HFFc6 (cell line): Measurements from ENCODE around the gene C16orf92. TPM values are rescaled to one million over a fixed set of nuclear protein-coding genes. Genes with fewer than 3 reads are reported as not detected.
"Not testable (repeated sequence)": the region's sequence is repeated elsewhere in the genome, so short reads cannot be mapped to it uniquely, and the experiment has no call there.

Source experiments
- DNase-seq: peaks from one replicate; pipeline ENCODE4 v3.0.0-alpha.2; 2018
- H3K27ac Mint-ChIP-seq: 2 replicates; pipeline ENCODE4 v1.8.0; 2020; ENCODE audit warnings: mild to moderate bottlenecking, mixed read lengths
- H3K27me3 Mint-ChIP-seq: 2 replicates; pipeline ENCODE4 v1.8.0; 2021; ENCODE audit warnings: mild to moderate bottlenecking, moderate library complexity, mixed read lengths; ENCODE audit not compliant: insufficient read depth
- H3K36me3 Mint-ChIP-seq: 2 replicates; pipeline ENCODE4 v1.8.0; 2021; ENCODE audit warnings: low read depth, mixed read lengths
- H3K4me1 Mint-ChIP-seq: 2 replicates; pipeline ENCODE4 v1.8.0; 2020; ENCODE audit warnings: low read depth, mixed read lengths
- H3K4me3 Mint-ChIP-seq: 2 replicates; pipeline ENCODE4 v1.8.0; 2020; ENCODE audit warnings: mild to moderate bottlenecking, moderate library complexity, mixed read lengths
- H3K9me3 Mint-ChIP-seq: 2 replicates; pipeline ENCODE4 v1.8.0; 2020; ENCODE audit warnings: mild to moderate bottlenecking, mixed read lengths
- total RNA-seq, 6 experiments: library from RNA; stranded (reverse); fragmentation: NEBNext Ultra II Directional; extraction: Animal tissue kit (Norgen Biotek cat#: 25700); gene quantifications; 2 replicates in 1 of 6; 3 replicates in 5 of 6; pipeline ENCODE4 v1.2.3, GENCODE V29; 2021
- TF ChIP-seq, protein P1 (sequence below): fragments of 200-600 bp; sonication (generic); IDR thresholded peaks from 2 replicates; pipeline ENCODE4 v1.5.0; 2021; ENCODE audit warnings: antibody characterized with exemption, mild to moderate bottlenecking

C16orf92 gene
- total RNA-seq, 6 experiments from 2014 or later, result not detected

DNA sequence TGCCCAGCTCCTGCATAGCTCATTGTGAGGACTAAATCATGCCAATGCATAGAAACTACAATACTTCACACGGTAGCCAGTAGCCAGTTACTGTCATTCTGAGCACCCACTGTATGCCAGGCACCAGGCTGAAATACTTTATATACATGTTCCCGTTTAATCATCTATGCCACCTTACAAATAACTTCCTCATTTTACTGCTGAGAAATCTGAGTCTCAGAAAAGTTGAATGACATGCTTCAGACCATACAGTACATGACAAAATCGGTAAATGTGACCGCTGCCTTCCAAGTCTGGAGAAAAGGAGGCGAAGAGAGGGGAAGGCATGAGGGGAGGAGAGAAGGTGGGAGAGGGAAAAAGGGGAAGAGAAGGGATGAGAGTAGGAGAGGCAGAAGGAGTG is 17.2 kb downstream of the C16orf92 start:
- peaks cover 17% of the 10 kb centered on the region for H3K27me3 Mint-ChIP-seq
- no peak for DNase-seq
- no peak overlapping the region for H3K4me3 Mint-ChIP-seq
- TF ChIP-seq, protein P1, sequence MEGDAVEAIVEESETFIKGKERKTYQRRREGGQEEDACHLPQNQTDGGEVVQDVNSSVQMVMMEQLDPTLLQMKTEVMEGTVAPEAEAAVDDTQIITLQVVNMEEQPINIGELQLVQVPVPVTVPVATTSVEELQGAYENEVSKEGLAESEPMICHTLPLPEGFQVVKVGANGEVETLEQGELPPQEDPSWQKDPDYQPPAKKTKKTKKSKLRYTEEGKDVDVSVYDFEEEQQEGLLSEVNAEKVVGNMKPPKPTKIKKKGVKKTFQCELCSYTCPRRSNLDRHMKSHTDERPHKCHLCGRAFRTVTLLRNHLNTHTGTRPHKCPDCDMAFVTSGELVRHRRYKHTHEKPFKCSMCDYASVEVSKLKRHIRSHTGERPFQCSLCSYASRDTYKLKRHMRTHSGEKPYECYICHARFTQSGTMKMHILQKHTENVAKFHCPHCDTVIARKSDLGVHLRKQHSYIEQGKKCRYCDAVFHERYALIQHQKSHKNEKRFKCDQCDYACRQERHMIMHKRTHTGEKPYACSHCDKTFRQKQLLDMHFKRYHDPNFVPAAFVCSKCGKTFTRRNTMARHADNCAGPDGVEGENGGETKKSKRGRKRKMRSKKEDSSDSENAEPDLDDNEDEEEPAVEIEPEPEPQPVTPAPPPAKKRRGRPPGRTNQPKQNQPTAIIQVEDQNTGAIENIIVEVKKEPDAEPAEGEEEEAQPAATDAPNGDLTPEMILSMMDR, result no peak
- H3K36me3 Mint-ChIP-seq, result no peaks in the 10 kb centered on the region
- no peaks in the 10 kb centered on the region for H3K9me3 Mint-ChIP-seq
- no peak overlapping the region for H3K27ac Mint-ChIP-seq
- H3K4me1 Mint-ChIP-seq, result no peaks in the 10 kb centered on the region

DNA sequence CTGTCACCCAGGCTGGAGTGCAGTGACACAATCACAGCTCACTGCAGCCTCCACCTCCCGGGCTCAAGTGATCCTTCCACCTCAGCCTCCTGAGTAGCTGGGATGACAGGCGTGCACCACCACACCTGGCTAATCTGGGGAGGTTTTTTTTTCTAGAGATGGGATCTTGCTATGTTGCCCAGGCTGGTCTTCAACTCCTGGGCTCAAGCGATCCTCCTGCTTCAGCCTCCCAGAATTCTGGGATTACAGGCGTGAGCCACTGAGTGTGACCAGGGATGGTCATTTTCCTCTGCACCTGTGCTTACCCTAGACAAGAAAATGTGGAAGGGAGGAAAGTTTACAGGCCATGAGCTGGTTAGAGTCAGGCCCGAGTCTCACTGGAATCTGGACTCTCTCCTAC is 17.7 kb downstream of the C16orf92 start:
- not testable (repeated sequence) for H3K27ac Mint-ChIP-seq, DNase-seq, H3K4me1 Mint-ChIP-seq, H3K4me3 Mint-ChIP-seq, H3K36me3 Mint-ChIP-seq, H3K9me3 Mint-ChIP-seq
- H3K27me3 Mint-ChIP-seq, result peaks cover 12% of the 10 kb centered on the region

DNA sequence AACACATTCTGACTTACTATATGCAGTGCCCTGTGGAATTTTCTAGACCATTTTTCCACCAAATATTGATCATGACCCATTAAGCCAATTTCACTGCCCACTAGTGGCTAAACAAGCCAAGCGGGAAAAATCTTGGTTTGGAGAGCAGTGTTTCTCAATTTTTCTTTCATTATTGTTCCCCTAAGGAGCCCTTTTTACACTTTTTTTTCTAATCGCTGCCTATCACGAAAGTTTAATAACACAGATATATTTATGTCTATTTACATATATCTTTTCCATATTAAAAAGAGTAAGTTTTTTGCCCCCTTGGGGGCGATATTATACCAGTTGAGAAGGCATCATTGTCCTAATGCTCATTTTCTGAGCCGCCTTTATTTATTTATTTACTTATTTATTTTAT is 18.8 kb downstream of the C16orf92 start:
- Mint-ChIP-seq H3K27ac (no peak overlapping the region), H3K4me3 (no peak overlapping the region), H3K4me1 (no peaks in the 10 kb centered on the region), H3K27me3 (peaks cover 10% of the 10 kb centered on the region), H3K9me3 (no peaks in the 10 kb centered on the region), H3K36me3 (no peaks in the 10 kb centered on the region)
- peak; percentile 53 for DNase-seq
- TF ChIP-seq, protein P1, result peak; percentile 83

DNA sequence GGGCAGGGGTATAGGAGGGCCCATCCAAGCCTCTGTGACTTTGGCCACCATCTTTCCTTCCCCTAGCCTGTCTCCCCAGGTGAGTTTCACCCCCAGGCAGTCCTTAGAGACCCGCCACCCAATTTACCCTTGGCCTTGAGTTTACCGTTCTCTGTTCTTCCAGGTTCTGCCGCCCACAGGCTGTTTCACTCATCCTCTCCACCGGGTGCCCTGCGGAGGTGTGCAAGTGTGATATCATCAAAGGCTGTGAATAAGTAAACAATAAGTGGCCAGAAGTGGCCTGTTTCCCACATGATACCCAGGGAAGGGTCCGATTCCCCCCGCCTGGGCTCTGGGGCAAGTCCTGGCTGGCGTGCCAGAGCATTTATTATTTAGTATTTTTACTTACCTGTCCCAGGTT is 23.2 kb downstream of the C16orf92 start:
- Mint-ChIP-seq H3K27me3 (peaks cover 2% of the 10 kb centered on the region; the same call in 1 of the 2 replicates), H3K4me1 (peaks cover 8% of the 10 kb centered on the region), H3K9me3 (no peaks in the 10 kb centered on the region), H3K4me3 (no peak overlapping the region), H3K36me3 (no peaks in the 10 kb centered on the region), H3K27ac (no peak overlapping the region)
- TF ChIP-seq, protein P1, result no peak
- DNase-seq, result no peak

DNA sequence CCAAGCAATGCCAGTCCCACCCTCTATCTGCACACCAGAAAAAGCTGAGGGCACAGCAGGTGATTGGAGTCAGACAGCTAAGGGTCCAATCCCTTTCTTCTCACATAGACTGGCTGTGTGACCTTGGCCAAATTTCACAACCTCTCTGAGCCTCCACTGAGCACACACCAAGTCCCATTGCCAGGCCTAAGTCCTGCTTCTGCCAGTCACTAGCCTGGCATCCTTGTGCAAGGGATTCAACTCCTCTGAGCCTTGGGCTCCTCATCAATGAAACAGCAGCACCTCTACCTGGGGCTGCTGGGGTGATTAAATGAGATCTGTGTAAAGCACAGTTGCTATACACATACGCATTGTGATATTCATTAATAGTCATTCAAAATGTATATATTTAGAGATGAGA is 23.6 kb downstream of the C16orf92 start:
- TF ChIP-seq, protein P1, result no peak
- Mint-ChIP-seq H3K27ac (no peak overlapping the region), H3K4me3 (no peak overlapping the region), H3K36me3 (0 out of 2 replicates have a peak, but pooled peaks cover 2% of the 10 kb centered on the region), H3K4me1 (peaks cover 11% of the 10 kb centered on the region), H3K9me3 (no peaks in the 10 kb centered on the region), H3K27me3 (peaks cover 2% of the 10 kb centered on the region; the same call in 1 of the 2 replicates)
- DNase-seq, result no peak

DNA sequence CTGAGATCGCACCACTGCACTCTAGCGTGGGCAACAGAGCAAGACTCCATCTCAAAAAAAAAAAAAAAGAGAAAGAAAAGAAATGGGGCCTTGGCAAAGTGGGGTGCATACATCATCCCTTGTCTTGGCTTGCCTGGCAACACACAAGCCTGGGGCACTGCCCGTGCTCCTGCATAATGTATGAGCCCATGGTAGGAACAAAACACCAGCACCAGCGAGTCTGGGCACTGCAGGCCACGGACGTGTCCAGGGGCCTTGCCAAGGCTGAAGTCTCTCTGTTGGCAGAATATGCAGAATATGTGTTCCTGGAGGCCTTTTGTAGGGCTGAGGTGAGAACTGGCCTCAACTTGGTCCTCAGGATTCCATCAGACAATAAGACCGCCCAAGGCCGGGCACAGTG is 26.9 kb downstream of the C16orf92 start:
- peaks cover 30% of the 10 kb centered on the region for H3K4me1 Mint-ChIP-seq

More for the DNA sequence above, 26.9 kb downstream of the C16orf92 start:
- TF ChIP-seq, protein P1, result no peak
- H3K27me3 Mint-ChIP-seq, result peaks cover 2% of the 10 kb centered on the region
- H3K9me3 Mint-ChIP-seq, result no peaks in the 10 kb centered on the region
- 0 out of 2 replicates have a peak, but pooled peaks cover 4% of the 10 kb centered on the region for H3K36me3 Mint-ChIP-seq
- DNase-seq, result no peak
- no peak overlapping the region for H3K4me3 Mint-ChIP-seq
- no peak overlapping the region for H3K27ac Mint-ChIP-seq
